PC-3 (cell line): Measurements from ENCODE around the gene ANK3. TPM values are rescaled to one million over a fixed set of nuclear protein-coding genes. Genes with fewer than 3 reads are reported as not detected.

Source experiments
- ATAC-seq: fragments of 200-7000 bp; cut with Tn5 transposase; 2 replicates; pipeline ENCODE4 v1.9.1; 2020; ENCODE audit warnings: mild to moderate bottlenecking, moderate library complexity
- BruUV-seq: library from RNA; stranded (reverse); fragments of 400-500 nt; replicated peaks from 2 replicates; lab custom pipeline; 2021; lab: Mats Ljungman, UMichigan
- CTCF ChIA-PET: fragments of 300-600 bp; sonication (Branson Sonifier 250); formaldehyde crosslinking; loops from one replicate; lab custom pipeline; 2022; ENCODE audit warnings: antibody characterized with exemption; lab: Charles Lee
- POLR2A ChIA-PET: fragments of 300-600 bp; sonication (Branson Sonifier 250); formaldehyde crosslinking; loops from one replicate; lab custom pipeline; 2022; ENCODE audit warnings: antibody characterized with exemption; ENCODE audit not compliant: unreplicated experiment; lab: Charles Lee
- DNase-seq: peaks from one replicate; pipeline ENCODE4 v3.0.0-alpha.2; 2015
- H2AFZ ChIP-seq: fragments of 300-600 bp; sonication (generic); 2 replicates; pipeline ENCODE4 v1.6.0; 2016; ENCODE audit warnings: antibody characterized with exemption, low read length
- H3F3A ChIP-seq: fragments of 300-600 bp; sonication (generic); one replicate; pipeline ENCODE4 v1.6.0; 2017; ENCODE audit warnings: antibody characterized with exemption, low read length, control low read depth, mild to moderate bottlenecking; ENCODE audit not compliant: unreplicated experiment
- H3K27ac ChIP-seq: fragments of 300-600 bp; sonication (generic); 2 replicates; pipeline ENCODE4 v1.5.1; 2016; ENCODE audit warnings: mild to moderate bottlenecking, low read length
- H3K27me3 ChIP-seq: fragments of 300-600 bp; sonication (generic); 2 replicates; pipeline ENCODE4 v1.6.1; 2016; ENCODE audit warnings: low read length, mixed read lengths
- H3K36me3 ChIP-seq: fragments of 300-600 bp; sonication (generic); 2 replicates; pipeline ENCODE4 v1.6.1; 2016; ENCODE audit warnings: low read depth, mixed run types, low read length, mixed read lengths
- H3K4me1 ChIP-seq: fragments of 300-600 bp; sonication (generic); 2 replicates; pipeline ENCODE4 v1.5.1; 2016; ENCODE audit warnings: low read length; ENCODE audit not compliant: insufficient read depth
- H3K4me2 ChIP-seq: fragments of 300-600 bp; sonication (generic); 2 replicates; pipeline ENCODE4 v1.6.0; 2016; ENCODE audit warnings: low read length
- H3K4me3 ChIP-seq: fragments of 300-600 bp; sonication (generic); 2 replicates; pipeline ENCODE4 v1.5.1; 2016; ENCODE audit warnings: mild to moderate bottlenecking, low read length, mixed read lengths
- H3K79me2 ChIP-seq: fragments of 300-600 bp; sonication (generic); 2 replicates; pipeline ENCODE4 v1.6.1; 2017; ENCODE audit warnings: low read length, mixed read lengths
- H3K9ac ChIP-seq: fragments of 300-600 bp; sonication (generic); 2 replicates; pipeline ENCODE4 v1.6.0; 2016; ENCODE audit warnings: mild to moderate bottlenecking, low read length
- H3K9me2 ChIP-seq: fragments of 300-600 bp; sonication (generic); replicated peaks from 2 replicates; pipeline ENCODE4 v1.6.1; 2016; ENCODE audit warnings: mixed run types, low read length, mixed read lengths
- H3K9me3 ChIP-seq: fragments of 300-600 bp; sonication (generic); 2 replicates; pipeline ENCODE4 v1.6.1; 2016; ENCODE audit warnings: low read length, mixed read lengths
- H4K20me1 ChIP-seq: fragments of 300-600 bp; sonication (generic); 2 replicates; pipeline ENCODE4 v1.6.1; 2016; ENCODE audit warnings: low read length, mixed read lengths
- CTCF ChIP-seq: fragments of 300-600 bp; sonication (generic); conservative IDR thresholded peaks from 2 replicates; pipeline ENCODE4 v1.5.1; 2017; ENCODE audit warnings: antibody characterized with exemption, low read depth, mild to moderate bottlenecking, low read length
- EZH2 ChIP-seq: fragments of 300-600 bp; sonication (generic); IDR thresholded peaks from one replicate; pipeline ENCODE4 v1.6.1; 2017; ENCODE audit warnings: antibody characterized with exemption, mild to moderate bottlenecking, low read length; ENCODE audit not compliant: unreplicated experiment
- EZH2phosphoT487 ChIP-seq: fragments of 300-600 bp; sonication (generic); IDR thresholded peaks from 2 replicates; pipeline ENCODE4 v1.6.1; 2018; ENCODE audit warnings: mild to moderate bottlenecking, antibody characterized with exemption, low read length, borderline replicate concordance
- intact Hi-C: fragments of 100-400 bp; cut with micrococcal nuclease; formaldehyde crosslinking; loops from 2 replicates; pipeline ENCODE4 v1.9.0; 2023
- total RNA-seq: library from RNA; depleted of rRNA; stranded (reverse); fragments of >200 nt; gene quantifications from 2 replicates; pipeline ENCODE4 v1.2.3, GENCODE V29; 2014

ANK3 gene
- total RNA-seq, 1 experiment from 2014 or later = 29.5 TPM

DNA sequence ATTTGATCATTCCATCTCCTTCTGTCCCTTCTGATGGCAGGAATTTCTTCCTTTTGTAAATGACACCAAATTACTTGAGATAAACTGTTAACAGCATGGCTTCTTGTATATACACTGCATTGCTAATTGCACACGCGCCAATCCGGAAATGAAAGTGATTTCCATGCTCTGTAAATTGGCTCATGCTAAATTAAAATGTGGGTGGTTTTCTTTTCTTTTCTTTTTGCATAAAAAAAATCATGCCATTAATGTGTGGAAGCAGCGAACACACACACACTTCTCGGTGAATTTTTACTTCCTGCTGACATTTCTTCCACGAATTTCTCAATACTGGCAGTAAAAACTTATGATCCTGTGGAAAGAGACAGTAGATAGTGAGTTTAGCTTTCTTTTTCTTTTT, 360.2 kb downstream of the ANK3 start:
- ATAC-seq = no peak
- no peaks in the 10 kb centered on the region for H3K36me3 ChIP-seq
- BruUV-seq = TSS peak; percentile 23
- H3K4me2 ChIP-seq = no peak overlapping the region
- intact Hi-C loops = no loop called here
- no peak overlapping the region for H2AFZ ChIP-seq
- H3K4me3 ChIP-seq = no peak overlapping the region
- H3K4me1 ChIP-seq = peaks cover 5% of the 10 kb centered on the region; the same call in 1 of the 2 replicates
- H4K20me1 ChIP-seq = no peaks in the 10 kb centered on the region
- no peaks in the 10 kb centered on the region for H3K27me3 ChIP-seq
- no peak overlapping the region for H3K9ac ChIP-seq
- no peak for DNase-seq
- ChIA-PET CTCF (interaction anchor here (0.6 to 0.7 kb wide), 4 partner anchors 19 to 199 kb away, joined by 3 to 12 read pairs (median 3); no protein-coding TSS in a partner anchor), POLR2A (interaction anchor here (0.7 kb wide), 1 partner anchor 699 kb away, joined by 5 read pairs; no protein-coding TSS in a partner anchor)
- H3K9me3 ChIP-seq = no peaks in the 10 kb centered on the region
- TF ChIP-seq CTCF (no peak), EZH2phosphoT487 (no peak), EZH2 (no peak)
- H3K9me2 ChIP-seq = no peaks in the 10 kb centered on the region
- H3K27ac ChIP-seq = no peak overlapping the region
- no peaks in the 10 kb centered on the region for H3K79me2 ChIP-seq
- H3F3A ChIP-seq = no peaks in the 10 kb centered on the region

GRCh38 chr10:60028081-60028480, 361.6 kb downstream of the ANK3 start:
- no peak for TF ChIP-seq EZH2phosphoT487
- no peak for TF ChIP-seq CTCF
- no peak for TF ChIP-seq EZH2
- H3K9me3 ChIP-seq = no peaks in the 10 kb centered on the region
- H3K4me1 ChIP-seq = peaks cover 5% of the 10 kb centered on the region; the same call in 1 of the 2 replicates
- H3K27me3 ChIP-seq = no peaks in the 10 kb centered on the region
- H3K4me3 ChIP-seq = no peak overlapping the region
- BruUV-seq = no TSS peak
- intact Hi-C loops = no loop called here
- H3K27ac ChIP-seq = no peak overlapping the region
- H3F3A ChIP-seq = no peaks in the 10 kb centered on the region
- no peak overlapping the region for H2AFZ ChIP-seq
- no peaks in the 10 kb centered on the region for H3K79me2 ChIP-seq
- CTCF ChIA-PET = interaction anchor here (0.6 to 0.7 kb wide), 3 partner anchors 79 to 352 kb away, joined by 3 to 8 read pairs (median 3); no protein-coding TSS in a partner anchor
- H3K36me3 ChIP-seq = no peaks in the 10 kb centered on the region
- ATAC-seq (no peak), DNase-seq (no peak)
- no peaks in the 10 kb centered on the region for H3K9me2 ChIP-seq
- no peak overlapping the region for H3K9ac ChIP-seq
- no peak overlapping the region for H3K4me2 ChIP-seq
- H4K20me1 ChIP-seq = no peaks in the 10 kb centered on the region
- POLR2A ChIA-PET = no interaction called here

- H3K4me3 ChIP-seq = no peak overlapping the region
- intact Hi-C loops = no loop called here
- no peak for ATAC-seq
- H3F3A ChIP-seq = no peaks in the 10 kb centered on the region
- no peaks in the 10 kb centered on the region for H3K4me1 ChIP-seq
- H3K9me3 ChIP-seq = no peaks in the 10 kb centered on the region
- H3K9ac ChIP-seq = no peak overlapping the region
- no peak overlapping the region for H3K4me2 ChIP-seq
- no peak for TF ChIP-seq CTCF
- no peak for TF ChIP-seq EZH2
- TF ChIP-seq EZH2phosphoT487 = no peak
- ChIA-PET POLR2A (no interaction called here), CTCF (no interaction called here)
- H4K20me1 ChIP-seq = no peaks in the 10 kb centered on the region
- no peaks in the 10 kb centered on the region for H3K79me2 ChIP-seq
- no peaks in the 10 kb centered on the region for H3K9me2 ChIP-seq
- no peak overlapping the region for H2AFZ ChIP-seq
- DNase-seq = no peak
- no peak overlapping the region for H3K27ac ChIP-seq
- BruUV-seq = no TSS peak
- H3K27me3 ChIP-seq = no peaks in the 10 kb centered on the region
- H3K36me3 ChIP-seq = no peaks in the 10 kb centered on the region
These were observed 364.4 kb downstream of the ANK3 start for GRCh38 chr10:60025279-60025678.
